ENCODE results near the gene KIF14.

GRCh38 chr1:200528858-200529606 lies 91.5 kb downstream of the KIF14 start:
- TF ChIP-seq CTCF (IDR thresholded peaks at IDR 0.05) (no peak), RXRA (IDR thresholded peaks at IDR 0.05; ENCODE audit: borderline replicate concordance, low read depth) (no peak), CHD2 (IDR thresholded peaks at IDR 0.05; ENCODE audit: low read length, partially characterized antibody) (no peak), MXI1 (IDR thresholded peaks at IDR 0.05; ENCODE audit: low read depth, low read length) (no peak), EZH2phosphoT487 (IDR thresholded peaks at IDR 0.05; ENCODE audit: borderline replicate concordance, low read depth) (no peak), PBX3 (IDR thresholded peaks at IDR 0.05) (no peak), JUND (IDR thresholded peaks at IDR 0.05) (no peak), RAD21 (IDR thresholded peaks at IDR 0.05; ENCODE audit: low read length) (no peak), FOXM1 (IDR thresholded peaks at IDR 0.05; ENCODE audit: low read depth) (no peak), NFIC (IDR thresholded peaks at IDR 0.05; ENCODE audit: borderline replicate concordance) (no peak)

All from SK-N-SH (cell line).